GM10248 (cell line): ENCODE data around the gene DSN1.

Experiments
- CTCF ChIA-PET: fragments of 300-600 bp; sonication (Branson Sonifier 250); formaldehyde crosslinking; extraction: SDS; loops from one replicate; lab custom pipeline; 2021; ENCODE audit warnings: antibody characterized with exemption; lab: Yijun Ruan, JAX
- POLR2A ChIA-PET: fragments of 350-650 bp; sonication (Branson Sonifier 250); formaldehyde crosslinking; extraction: SDS; loops from one replicate; lab custom pipeline; 2020; ENCODE audit warnings: antibody characterized with exemption; lab: Yijun Ruan, JAX
- DNase-seq: peaks from one replicate; pipeline ENCODE4 v3.0.0; 2012; ENCODE audit errors: extremely low spot score
- TF ChIP-seq, protein P1 (sequence below): IDR thresholded peaks from 2 replicates; pipeline ENCODE4 v1.5.1; 2012; ENCODE audit warnings: mild to moderate bottlenecking, low read depth; ENCODE audit errors: extremely low read depth, missing control alignments, control extremely low read depth

DSN1 gene

GRCh38 chr20:36779656-36780025 lies 6.1 kb upstream of the DSN1 start:
- CTCF ChIA-PET: no interaction called here
- TF ChIP-seq, protein P1, sequence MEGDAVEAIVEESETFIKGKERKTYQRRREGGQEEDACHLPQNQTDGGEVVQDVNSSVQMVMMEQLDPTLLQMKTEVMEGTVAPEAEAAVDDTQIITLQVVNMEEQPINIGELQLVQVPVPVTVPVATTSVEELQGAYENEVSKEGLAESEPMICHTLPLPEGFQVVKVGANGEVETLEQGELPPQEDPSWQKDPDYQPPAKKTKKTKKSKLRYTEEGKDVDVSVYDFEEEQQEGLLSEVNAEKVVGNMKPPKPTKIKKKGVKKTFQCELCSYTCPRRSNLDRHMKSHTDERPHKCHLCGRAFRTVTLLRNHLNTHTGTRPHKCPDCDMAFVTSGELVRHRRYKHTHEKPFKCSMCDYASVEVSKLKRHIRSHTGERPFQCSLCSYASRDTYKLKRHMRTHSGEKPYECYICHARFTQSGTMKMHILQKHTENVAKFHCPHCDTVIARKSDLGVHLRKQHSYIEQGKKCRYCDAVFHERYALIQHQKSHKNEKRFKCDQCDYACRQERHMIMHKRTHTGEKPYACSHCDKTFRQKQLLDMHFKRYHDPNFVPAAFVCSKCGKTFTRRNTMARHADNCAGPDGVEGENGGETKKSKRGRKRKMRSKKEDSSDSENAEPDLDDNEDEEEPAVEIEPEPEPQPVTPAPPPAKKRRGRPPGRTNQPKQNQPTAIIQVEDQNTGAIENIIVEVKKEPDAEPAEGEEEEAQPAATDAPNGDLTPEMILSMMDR: no peak
- POLR2A ChIA-PET: no interaction called here
- DNase-seq: no peak

GRCh38 chr20:36778831-36779655 lies 5.5 kb upstream of the DSN1 start:
- TF ChIP-seq, protein P1: no peak
- CTCF ChIA-PET: interaction anchor here (2.4 kb wide), 1 partner anchor 29 kb away, joined by 13 read pairs; no protein-coding TSS in a partner anchor
- POLR2A ChIA-PET: no interaction called here
- DNase-seq: no peak

DNA sequence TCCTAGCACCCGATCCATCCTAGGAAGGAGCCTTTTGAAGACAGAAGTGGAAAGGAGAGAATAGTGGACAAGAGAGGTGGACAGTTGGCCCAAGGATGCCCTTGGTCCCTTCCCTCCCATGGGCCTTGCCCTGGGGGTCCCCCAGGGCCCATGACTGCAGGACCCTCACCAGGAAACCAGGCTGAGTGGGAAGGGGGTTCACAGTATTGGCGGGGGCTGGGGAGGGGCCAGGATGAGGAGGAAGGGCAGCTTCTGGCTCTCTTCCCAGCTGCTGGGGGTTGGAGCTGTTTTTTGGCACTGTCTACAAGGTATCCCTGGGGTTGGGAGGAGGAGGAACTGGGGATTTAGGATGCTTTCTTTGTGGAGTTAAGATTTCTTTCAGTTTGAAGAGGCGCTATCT lies 4.0 kb upstream of the DSN1 start:
- TF ChIP-seq, protein P1: no peak
- no peak for DNase-seq
- ChIA-PET CTCF (interaction anchor here (1.4 to 2.4 kb wide), 3 partner anchors 13 to 106 kb away, joined by 3 to 13 read pairs (median 4); no protein-coding TSS in a partner anchor), POLR2A (no interaction called here)

DNA sequence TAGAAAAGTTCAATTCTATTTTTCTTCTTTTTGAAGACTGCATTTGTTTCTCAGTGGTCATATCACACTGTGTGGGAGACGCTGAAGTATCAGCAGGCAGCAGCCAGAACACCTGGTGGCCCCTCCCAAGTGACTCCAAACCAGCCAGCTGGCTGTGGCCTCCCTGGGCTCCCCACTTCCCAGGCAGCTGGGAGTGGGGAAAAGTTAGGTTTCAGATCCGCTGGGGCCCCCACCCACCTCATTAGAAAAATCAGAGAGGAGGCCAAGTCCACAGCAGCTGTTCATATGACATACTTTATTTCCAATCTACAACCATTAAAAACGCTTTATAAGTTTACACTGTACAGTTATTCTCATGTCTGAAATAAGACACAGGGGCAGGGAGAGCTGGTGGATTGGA lies 3.6 kb upstream of the DSN1 start:
- no peak for DNase-seq
- TF ChIP-seq, protein P1: no peak
- POLR2A ChIA-PET: no interaction called here
- CTCF ChIA-PET: interaction anchor here (1.2 to 2.4 kb wide), 5 partner anchors 13 to 106 kb away, joined by 3 to 13 read pairs (median 4); no protein-coding TSS in a partner anchor

DNA sequence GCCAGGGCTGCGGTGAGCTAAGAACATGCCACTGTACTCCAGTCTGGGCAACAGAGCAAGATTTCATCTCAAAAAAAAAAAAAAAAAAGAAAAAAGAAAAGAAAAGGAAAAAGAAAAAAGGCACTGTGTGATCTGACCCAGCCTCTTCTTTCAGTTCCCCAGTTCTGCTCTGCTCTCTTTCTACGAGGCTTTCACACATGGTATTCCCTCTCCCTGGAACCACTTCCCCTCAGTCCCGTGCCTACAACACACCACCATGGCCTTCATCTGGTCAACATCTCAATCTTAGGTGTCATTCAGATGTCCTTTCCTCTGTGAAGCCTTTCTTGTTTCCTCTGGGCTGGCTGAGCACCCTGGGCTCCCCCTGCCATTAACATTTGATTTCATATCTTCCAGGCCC lies 2.3 kb upstream of the DSN1 start:
- CTCF ChIA-PET: interaction anchor here (1.1 to 1.7 kb wide), 3 partner anchors 10 to 111 kb away, joined by 3 to 8 read pairs (median 3); no protein-coding TSS in a partner anchor
- no peak for DNase-seq
- POLR2A ChIA-PET: no interaction called here
- TF ChIP-seq, protein P1: no peak

DNA sequence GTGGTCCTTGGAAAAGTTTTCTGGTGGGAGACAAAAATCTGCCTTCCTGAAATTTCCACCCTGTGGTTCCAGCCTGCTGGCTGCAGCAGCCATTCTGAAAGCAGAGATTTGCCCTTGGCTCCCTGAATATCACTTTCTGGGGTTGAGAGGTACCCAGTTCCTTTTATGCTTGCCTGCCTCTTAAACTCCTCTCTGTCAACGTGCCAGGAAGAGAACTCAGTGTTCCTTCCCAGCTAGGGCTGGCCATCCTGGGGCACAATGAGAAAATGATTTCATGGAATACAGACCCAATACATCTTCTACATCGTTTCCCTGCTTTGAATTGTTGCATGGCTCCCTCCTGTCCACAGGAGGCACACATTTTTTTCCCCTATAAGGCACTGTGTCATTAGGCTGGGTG lies 1.6 kb upstream of the DSN1 start:
- ChIA-PET POLR2A (no interaction called here), CTCF (interaction anchor here (0.8 to 2.9 kb wide), 13 partner anchors 9 to 169 kb away, joined by 3 to 20 read pairs (median 4); partner anchors contain the start of genes NDRG3 and RAB5IF)
- TF ChIP-seq, protein P1: no peak

More for the DNA sequence above, 1.6 kb upstream of the DSN1 start:
- no peak for DNase-seq
